Endothelial cell of umbilical vein (primary cell): Measurements from ENCODE around the gene MED12L.

Source experiments
- CTCF ChIP-seq, 2 donors: IDR thresholded peaks; 1 replicate in 1 of 2; 2 replicates in 1 of 2; pipeline ENCODE4 v1.5.1; 2011; ENCODE audit warnings: low read length in 2 of 2, mild to moderate bottlenecking in 2 of 2, moderate library complexity in 2 of 2, control low read depth in 1 of 2, inconsistent platforms in 1 of 2, low read depth in 1 of 2; ENCODE audit not compliant: insufficient read depth in 1 of 2; ENCODE audit errors: extremely low read depth in 1 of 2
- EZH2 ChIP-seq: IDR thresholded peaks from 2 replicates; pipeline ENCODE4 v1.6.1; 2012; ENCODE audit warnings: borderline replicate concordance, low read depth, mild to moderate bottlenecking, moderate library complexity, low read length, inconsistent platforms; ENCODE audit not compliant: severe bottlenecking
- FOS ChIP-seq: IDR thresholded peaks from 2 replicates; pipeline ENCODE4 v1.6.1; 2011; ENCODE audit warnings: mild to moderate bottlenecking, low read length, moderate library complexity, borderline replicate concordance; ENCODE audit not compliant: insufficient read depth
- GATA2 ChIP-seq: IDR thresholded peaks from 2 replicates; pipeline ENCODE4 v1.7.0; 2011; ENCODE audit warnings: low read depth, mild to moderate bottlenecking, moderate library complexity, mixed read lengths, low read length; ENCODE audit not compliant: insufficient read length, insufficient read depth
- JUN ChIP-seq: IDR thresholded peaks from 2 replicates; pipeline ENCODE4 v1.6.1; 2011; ENCODE audit warnings: borderline replicate concordance, low read depth; ENCODE audit not compliant: insufficient read length, insufficient read depth
- MYC ChIP-seq: IDR thresholded peaks from one replicate; pipeline ENCODE4 v1.6.1; 2011; ENCODE audit warnings: mild to moderate bottlenecking, low read depth, low read length
- POLR2A ChIP-seq: IDR thresholded peaks from 2 replicates; pipeline ENCODE4 v1.6.1; 2012; ENCODE audit warnings: low read depth, mild to moderate bottlenecking, control low read depth, low read length
- POLR2AphosphoS5 ChIP-seq: IDR thresholded peaks from 2 replicates; pipeline ENCODE4 v1.6.1; 2012; ENCODE audit warnings: low read depth, mild to moderate bottlenecking, control low read depth, low read length, moderate library complexity; ENCODE audit not compliant: insufficient read depth
- TF ChIP-seq, protein P1 (sequence below): IDR thresholded peaks from 2 replicates; pipeline ENCODE4 v1.6.1; 2011; ENCODE audit not compliant: insufficient read depth, insufficient read length

DNA sequence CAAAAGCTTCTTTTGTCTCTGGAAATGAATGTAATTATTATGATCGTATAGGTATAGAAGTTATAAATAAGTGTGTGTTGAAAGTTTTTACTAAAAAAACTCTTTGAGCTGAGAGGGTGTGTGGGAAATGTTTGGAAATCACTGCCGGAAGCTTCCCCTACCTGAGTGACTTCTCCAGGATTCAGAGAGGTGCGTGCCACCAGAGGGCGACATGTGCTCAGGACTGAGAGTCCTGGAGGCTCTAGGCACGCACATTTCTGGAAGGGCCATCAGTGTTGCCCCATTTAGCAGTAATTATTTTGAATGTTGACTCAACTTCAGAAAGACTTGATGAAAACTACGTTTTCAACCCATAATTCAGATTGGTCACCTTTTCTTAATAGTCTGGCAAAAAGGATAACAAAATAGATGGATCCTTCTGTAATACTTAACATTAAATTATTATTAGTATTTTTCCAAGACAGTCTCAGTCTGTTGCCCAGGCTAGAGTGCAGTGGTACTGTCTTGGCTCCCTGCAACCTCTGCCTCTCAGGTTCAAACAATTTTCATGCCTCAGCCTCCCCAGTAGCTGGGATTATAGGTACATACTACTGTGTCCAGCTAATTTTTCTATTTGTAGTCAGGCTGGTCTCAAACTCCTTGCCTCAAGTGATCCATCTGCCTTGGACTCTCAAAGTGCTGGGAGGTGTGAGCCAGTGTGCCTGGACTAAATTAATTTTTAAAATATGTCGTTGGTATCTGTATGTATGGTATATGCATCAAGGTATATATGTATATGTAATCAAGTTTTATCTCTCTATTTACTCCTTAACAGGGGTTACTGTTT, 83.0 kb downstream of the MED12L start:
- peak; percentile 68 to 76 for TF ChIP-seq CTCF (IDR thresholded peaks at IDR 0.05; ENCODE audit: extremely low read depth in 1 of 2, insufficient read depth in 1 of 2, low read depth in 1 of 2, low read length in 2 of 2)
- no peak for TF ChIP-seq EZH2
- no peak for TF ChIP-seq POLR2AphosphoS5
- no peak for TF ChIP-seq POLR2A
- no peak for TF ChIP-seq FOS
- TF ChIP-seq MYC, result no peak
- TF ChIP-seq, protein P1, sequence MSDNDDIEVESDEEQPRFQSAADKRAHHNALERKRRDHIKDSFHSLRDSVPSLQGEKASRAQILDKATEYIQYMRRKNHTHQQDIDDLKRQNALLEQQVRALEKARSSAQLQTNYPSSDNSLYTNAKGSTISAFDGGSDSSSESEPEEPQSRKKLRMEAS, result peak; percentile 7
- no peak for TF ChIP-seq GATA2
- no peak for TF ChIP-seq JUN
